ENCODE measurements around the gene MCOLN1. TPM values are rescaled to one million over a fixed set of nuclear protein-coding genes. Genes with fewer than 3 reads are reported as not detected.
A peak's percentile ranks its signal among the peaks of the same experiment; 100 is the strongest.

MCOLN1 gene
- polyA plus RNA-seq, 3 donors = 12.7 to 22.5 (median 15.8) TPM

DNA sequence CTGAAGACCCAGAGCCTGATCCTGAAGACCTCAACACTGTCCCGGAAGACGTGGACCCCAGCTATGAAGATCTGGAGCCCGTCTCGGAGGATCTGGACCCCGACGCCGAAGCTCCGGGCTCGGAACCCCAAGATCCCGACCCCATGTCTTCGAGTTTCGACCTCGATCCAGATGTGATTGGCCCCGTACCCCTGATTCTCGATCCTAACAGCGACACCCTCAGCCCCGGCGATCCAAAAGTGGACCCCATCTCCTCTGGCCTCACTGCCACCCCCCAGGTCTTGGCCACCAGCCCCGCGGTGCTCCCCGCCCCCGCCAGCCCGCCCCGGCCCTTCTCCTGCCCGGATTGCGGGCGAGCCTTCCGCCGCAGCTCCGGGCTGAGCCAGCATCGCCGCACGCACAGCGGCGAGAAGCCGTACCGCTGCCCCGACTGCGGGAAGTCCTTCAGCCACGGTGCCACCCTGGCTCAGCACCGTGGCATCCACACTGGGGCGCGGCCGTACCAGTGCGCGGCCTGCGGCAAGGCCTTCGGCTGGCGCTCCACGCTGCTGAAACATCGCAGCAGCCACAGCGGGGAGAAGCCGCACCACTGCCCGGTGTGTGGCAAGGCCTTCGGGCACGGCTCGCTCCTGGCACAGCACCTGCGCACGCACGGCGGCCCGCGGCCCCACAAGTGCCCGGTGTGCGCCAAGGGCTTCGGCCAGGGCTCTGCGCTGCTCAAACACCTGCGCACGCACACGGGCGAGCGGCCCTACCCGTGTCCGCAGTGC, 2.9 kb upstream of the MCOLN1 start:
- DNase-seq (ENCODE audit: extremely low read depth in 1 of 11, low read depth in 9 of 11, low spot score in 4 of 11) = no peak

DNA sequence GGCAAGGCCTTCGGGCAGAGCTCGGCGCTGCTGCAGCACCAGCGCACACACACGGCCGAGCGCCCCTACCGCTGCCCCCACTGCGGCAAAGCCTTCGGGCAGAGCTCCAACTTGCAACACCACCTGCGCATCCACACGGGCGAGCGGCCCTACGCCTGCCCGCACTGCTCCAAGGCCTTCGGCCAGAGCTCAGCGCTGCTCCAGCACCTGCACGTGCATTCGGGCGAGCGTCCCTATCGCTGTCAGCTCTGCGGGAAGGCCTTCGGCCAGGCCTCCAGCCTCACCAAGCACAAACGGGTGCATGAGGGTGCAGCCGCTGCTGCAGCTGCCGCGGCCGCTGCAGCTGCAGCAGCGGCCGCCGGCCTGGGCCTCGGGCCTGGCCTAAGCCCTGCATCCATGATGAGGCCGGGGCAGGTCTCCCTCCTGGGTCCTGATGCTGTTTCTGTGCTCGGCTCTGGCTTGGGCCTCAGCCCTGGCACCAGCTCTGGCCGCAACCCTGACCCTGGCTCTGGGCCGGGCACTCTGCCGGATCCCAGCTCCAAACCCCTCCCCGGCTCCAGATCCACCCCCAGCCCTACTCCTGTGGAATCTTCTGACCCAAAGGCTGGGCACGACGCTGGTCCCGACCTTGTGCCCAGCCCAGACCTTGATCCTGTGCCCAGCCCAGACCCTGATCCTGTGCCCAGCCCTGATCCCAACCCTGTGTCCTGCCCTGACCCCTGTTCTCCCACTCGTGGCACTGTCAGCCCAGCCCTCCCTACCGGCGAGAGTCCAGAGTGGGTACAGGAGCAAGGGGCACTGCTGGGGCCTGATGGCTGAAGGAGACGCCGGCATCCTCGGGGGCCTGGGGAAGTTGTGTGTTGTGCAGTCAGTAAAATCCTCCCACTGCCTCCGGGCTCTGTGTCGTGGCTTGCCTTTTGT, 2.0 kb upstream of the MCOLN1 start:
- DNase-seq (ENCODE audit: extremely low read depth in 1 of 11, low read depth in 9 of 11, low spot score in 4 of 11) = no peak

DNA sequence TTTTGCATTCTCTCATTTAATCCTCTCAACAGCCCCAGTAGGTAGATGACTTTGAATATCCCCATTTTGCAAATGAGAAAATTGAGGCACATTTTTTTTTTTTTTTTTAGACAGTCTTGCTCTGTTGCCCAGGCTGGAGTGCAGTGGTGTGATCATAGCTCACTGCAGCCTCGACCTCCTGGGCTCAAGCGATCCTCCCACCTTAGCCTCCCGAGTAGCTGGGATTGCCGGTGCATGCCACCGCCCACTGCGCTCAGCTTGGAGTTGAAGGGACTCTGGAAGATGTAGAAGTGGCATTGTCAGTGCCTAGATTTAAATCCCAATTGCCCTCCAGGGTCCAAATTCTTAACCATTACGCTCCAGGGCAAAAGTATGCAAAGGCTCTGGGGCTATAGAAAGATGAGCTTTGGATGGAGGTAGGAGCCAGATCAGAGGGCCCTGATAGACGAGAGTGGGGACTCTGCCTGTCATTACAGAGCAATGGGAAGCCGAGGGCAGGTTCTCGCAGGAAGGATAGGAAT, 813 bp upstream of the MCOLN1 start:
- DNase-seq (ENCODE audit: extremely low read depth in 1 of 11, low read depth in 9 of 11, low spot score in 4 of 11) = no peak

DNA sequence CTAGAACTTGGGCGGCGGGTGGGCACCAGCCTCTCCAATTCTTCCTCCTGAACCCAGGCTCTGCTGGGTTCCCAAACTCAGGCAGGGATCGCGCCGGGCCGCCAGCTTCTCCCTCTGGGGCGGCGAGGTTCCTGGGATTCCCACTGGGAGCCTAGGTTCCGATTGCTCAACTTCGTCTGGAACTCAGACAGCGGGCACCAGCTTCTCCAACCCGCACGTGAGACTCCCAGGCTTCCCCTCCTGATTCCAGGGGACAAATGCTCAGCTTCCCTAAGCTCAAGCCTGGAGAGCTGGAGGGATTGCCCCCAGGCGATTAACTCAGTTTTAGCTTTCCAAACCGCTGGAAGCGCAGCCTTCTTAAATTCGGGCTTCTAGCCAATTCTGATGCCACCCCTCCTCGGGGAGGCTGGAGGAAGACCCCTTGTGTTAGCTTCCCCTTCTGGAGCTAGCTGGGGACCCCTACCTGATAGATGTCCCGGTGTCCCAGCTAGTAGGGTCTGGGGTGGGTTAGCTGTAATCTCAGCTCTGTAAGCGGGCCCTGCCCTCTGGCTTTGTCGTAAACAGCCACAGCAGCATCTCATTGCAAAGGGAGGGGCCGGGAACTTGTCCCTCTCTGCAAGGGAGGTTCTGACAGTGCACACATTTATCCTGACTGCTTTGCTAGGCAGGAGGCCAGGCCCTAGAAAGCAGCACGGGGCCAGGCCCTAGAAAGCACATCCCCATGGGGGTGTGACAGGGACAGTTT, 671 bp downstream of the MCOLN1 start:
- no peak for DNase-seq (ENCODE audit: extremely low read depth in 1 of 11, low read depth in 9 of 11, low spot score in 4 of 11)

DNA sequence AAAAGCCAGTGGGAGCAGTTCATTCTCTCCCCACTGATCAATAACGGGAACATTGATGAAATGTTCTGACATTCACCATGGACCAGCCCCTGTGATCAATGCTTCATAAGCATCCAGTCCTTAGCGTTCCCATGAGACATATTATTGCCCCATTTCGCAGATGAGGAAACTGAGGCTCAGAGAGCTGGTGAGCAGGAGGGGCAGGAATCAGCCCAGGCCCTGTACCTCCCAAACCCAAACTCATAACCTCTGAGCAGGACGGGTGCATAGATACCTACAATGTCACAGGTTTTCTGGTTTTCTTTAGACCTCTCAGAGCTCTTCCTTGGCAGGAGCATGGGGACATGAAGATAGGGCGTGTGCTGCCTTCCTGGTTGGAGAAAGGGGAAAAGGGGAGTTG, 2.1 kb downstream of the MCOLN1 start:
- no peak for DNase-seq (ENCODE audit: extremely low read depth in 1 of 11, low read depth in 9 of 11, low spot score in 4 of 11)

DNA sequence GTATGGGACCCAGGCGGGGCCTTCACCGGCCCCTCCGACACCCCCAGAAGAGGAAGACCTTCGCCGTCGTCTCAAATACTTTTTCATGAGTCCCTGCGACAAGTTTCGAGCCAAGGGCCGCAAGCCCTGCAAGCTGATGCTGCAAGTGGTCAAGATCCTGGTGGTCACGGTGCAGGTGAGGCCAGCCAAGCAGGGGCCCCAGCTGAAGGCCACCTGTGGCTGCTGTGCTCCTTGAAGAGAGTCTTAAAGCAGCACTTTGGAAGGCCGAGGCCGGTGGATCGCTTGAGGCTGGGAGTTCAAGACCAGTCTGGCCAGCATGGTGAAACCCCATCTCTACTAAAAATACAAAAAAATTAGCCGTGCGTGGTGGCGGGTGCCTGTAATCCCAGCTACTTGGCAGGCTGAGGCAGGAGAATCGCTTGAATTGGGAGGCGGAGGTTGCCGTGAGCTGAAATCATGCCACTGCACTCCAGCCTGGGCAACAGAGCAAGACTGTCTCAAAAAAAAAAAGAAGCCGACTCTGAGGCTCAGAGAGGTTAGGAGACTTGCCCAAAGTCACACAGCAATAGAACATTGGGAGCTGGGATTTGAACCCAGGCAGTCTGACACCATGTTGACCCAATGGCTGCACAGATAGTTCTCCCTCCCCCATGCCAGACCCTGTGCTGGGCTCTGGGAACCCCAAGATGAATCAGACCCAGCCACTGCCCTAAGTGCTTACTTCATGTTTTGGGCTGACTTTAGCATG, 2.7 kb downstream of the MCOLN1 start:
- no peak for DNase-seq (ENCODE audit: extremely low read depth in 1 of 11, low read depth in 9 of 11, low spot score in 4 of 11)

DNA sequence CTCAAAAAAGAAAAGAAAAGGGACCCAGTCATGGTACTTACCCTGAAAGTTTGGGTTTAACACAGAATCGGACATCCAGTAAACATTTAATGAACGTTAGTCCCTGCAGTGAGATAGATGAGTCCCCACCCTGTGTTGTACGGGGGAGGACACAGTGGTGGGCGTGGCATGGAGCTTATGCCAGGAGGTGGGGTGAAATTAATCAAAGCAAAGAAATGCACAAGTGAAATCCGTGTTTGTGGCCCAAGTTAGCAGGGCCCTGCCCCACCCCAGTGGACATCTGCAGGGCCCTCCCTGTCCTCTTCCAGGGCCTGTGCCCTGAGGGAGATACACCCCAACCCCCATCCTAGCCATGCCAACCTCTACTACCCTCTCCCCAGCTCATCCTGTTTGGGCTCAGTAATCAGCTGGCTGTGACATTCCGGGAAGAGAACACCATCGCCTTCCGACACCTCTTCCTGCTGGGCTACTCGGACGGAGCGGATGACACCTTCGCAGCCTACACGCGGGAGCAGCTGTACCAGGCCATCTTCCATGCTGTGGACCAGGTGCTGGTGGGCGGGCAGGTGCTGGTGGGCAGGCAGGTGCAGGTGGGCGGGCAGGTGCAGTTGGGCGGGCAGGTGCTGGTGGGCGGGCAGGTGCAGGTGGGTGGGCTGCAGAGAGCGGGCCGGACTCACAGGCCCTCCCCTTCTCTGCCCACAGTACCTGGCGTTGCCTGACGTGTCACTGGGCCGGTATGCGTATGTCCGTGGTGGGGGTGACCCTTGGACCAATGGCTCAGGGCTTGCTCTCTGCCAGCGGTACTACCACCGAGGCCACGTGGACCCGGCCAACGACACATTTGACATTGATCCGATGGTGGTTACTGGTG, 3.9 kb downstream of the MCOLN1 start:
- DNase-seq (ENCODE audit: extremely low read depth in 1 of 11, low read depth in 9 of 11, low spot score in 4 of 11) = no peak

DNA sequence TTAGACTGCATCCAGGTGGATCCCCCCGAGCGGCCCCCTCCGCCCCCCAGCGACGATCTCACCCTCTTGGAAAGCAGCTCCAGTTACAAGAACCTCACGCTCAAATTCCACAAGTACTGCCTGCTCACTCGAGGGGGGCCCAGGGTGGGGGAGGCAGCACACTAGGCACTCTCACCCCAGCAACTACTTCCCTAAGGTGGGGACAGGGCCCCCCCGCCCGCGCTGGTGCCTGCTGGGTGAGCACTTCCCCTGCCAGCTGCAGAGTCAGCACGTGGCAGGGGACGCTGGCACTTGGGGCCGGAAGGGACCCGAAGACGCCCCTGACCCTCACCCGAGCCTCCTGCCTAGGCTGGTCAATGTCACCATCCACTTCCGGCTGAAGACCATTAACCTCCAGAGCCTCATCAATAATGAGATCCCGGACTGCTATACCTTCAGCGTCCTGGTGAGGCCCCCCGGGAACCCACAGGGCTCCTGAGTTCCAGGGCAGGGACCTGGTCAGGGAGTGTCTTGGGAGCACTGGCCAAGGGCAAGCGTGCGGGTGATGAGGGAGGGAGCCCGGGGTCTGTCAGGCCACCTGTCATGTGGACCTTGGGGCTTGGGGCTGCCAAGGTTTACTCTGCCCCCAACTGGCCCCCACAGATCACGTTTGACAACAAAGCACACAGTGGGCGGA, 5.2 kb downstream of the MCOLN1 start:
- no peak for DNase-seq (ENCODE audit: extremely low read depth in 1 of 11, low read depth in 9 of 11, low spot score in 4 of 11)

DNA sequence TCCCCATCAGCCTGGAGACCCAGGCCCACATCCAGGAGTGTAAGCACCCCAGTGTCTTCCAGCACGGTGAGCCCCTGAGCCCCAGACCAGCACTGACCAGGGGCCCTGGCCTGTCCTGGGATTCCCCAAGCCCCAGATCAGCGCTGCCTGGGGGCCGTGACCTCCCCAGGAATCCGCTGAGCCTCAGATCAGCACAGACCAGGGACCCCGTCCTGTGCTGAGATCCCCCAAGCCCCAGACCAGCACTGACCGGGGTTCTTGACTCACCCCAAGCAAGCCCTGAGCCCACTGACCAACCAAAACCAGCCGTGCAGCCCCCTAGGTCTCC, 5.7 kb downstream of the MCOLN1 start:
- no peak for DNase-seq (ENCODE audit: extremely low read depth in 1 of 11, low read depth in 9 of 11, low spot score in 4 of 11)

DNA sequence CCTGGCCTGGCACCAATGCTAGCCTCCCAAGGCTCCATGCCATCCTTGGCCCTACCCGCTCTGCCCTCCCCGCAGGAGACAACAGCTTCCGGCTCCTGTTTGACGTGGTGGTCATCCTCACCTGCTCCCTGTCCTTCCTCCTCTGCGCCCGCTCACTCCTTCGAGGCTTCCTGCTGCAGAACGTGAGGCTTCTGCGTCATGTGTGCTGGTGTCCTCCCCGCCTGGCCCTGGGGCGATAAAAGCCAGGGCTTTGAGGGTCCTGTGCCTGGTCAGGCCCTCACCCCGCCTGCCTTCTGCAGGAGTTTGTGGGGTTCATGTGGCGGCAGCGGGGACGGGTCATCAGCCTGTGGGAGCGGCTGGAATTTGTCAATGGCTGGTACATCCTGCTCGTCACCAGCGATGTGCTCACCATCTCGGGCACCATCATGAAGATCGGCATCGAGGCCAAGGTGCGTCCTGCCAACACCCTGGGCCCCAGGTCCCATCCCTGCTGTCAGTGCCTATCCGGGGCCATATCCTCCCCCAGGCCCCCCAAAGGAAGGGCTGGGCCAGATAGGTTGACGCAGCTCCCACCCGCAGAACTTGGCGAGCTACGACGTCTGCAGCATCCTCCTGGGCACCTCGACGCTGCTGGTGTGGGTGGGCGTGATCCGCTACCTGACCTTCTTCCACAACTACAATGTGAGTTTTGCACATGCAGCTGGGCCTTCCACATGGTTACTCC, 6.3 kb downstream of the MCOLN1 start:
- DNase-seq (ENCODE audit: extremely low read depth in 1 of 11, low read depth in 9 of 11, low spot score in 4 of 11) = no peak

DNA sequence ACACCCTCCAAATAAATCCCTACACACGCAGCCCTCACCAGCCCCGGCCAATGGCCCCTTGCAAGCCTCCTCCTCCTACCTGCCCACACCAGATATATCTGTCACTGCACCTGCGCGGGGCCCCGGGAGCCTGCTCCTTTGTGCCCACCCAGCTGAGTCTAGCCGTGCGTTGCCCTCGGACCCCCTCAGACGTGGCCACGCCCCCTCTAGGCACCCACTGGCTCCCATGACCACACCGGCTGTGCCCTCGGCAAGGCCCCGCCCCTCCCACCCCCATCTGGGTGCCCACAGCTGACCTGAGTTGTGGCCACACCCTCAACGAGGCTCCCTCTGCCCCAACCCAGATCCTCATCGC, 6.8 kb downstream of the MCOLN1 start:
- no peak for DNase-seq (ENCODE audit: extremely low read depth in 1 of 11, low read depth in 9 of 11, low spot score in 4 of 11)

DNA sequence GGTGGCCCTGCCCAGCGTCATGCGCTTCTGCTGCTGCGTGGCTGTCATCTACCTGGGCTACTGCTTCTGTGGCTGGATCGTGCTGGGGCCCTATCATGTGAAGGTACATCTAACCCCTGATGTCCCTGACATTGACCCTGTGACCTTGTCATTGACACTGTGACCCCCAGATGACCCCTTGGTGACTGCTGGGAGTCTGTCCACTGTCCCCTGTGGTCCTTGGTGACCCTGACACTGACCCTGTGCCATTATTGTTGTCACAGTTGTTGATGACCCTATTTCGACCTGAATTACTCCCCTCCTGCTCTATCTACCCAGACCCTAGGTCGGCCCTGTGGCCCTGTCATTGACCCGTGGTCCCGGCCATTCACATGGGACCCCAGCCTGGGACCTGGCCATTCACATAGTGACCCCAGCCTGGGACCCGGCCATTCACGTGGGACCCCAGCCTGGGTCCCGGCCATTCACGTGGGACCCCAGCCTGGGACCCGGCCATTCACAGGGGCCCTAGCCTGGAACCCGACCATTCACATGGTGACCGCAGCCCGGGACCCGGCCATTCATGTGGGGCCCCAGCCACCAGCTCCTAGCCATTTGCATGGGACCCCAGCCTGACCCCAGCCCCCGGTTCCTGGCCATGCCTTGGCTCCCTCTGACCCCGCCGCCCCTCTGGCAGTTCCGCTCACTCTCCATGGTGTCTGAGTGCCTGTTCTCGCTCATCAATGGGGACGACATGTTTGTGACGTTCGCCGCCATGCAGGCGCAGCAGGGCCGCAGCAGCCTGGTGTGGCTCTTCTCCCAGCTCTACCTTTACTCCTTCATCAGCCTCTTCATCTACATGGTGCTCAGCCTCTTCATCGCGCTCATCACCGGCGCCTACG, 7.4 kb downstream of the MCOLN1 start:
- no peak for DNase-seq (ENCODE audit: extremely low read depth in 1 of 11, low read depth in 9 of 11, low spot score in 4 of 11)

DNA sequence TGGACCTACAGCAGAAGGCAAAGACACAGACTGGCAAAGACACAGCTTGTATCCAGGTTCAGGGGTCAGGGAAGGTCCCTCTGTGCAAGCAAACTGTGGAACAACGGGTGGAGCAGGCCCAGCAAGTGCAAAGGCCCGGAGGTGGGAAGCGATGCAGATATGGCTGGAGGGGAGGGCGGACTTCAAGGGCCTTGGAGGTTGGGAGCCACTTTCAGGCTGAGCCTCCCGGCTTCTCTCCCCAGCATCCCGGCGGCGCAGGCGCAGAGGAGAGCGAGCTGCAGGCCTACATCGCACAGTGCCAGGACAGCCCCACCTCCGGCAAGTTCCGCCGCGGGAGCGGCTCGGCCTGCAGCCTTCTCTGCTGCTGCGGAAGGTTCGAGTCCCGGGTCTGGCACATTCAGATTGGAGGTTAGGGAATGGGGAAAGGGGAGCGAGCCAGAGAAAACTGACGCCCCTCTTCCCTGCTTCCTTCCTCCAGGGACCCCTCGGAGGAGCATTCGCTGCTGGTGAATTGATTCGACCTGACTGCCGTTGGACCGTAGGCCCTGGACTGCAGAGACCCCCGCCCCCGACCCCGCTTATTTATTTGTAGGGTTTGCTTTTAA, 11.0 kb downstream of the MCOLN1 start:
- no peak for DNase-seq (ENCODE audit: extremely low read depth in 1 of 11, low read depth in 9 of 11, low spot score in 4 of 11)

DNA sequence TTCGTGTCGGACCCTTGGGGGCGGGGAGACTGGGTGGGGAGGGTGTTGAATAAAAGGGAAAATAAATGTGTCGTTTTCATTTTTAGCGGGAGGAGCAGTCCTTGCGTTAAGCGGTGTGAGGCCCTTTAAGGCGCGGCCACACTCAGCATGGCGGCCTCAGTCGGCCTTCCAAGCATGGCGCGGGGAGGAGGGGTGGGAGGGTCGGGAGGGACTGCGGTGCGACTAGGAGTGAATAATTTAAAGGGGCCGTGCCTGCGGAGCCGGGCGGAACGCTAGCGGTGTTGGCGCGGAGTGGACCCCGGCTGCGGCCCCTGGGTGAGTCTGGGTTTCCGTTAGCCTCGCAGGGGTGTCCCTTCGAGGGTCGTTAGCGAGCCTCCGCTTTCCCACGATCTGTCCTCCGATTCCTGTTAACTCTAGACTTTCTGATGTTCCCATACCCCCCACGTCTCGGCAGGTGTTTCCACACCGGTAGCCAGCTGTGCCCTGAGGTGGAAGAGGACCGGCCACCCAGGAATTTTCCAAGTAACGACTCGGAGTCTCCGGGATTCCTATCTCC, 11.6 kb downstream of the MCOLN1 start:
- peak in 9 of 11 donors; percentile 70 to 91 (median 84) for DNase-seq (ENCODE audit: extremely low read depth in 1 of 11, low read depth in 9 of 11, low spot score in 4 of 11)

DNA sequence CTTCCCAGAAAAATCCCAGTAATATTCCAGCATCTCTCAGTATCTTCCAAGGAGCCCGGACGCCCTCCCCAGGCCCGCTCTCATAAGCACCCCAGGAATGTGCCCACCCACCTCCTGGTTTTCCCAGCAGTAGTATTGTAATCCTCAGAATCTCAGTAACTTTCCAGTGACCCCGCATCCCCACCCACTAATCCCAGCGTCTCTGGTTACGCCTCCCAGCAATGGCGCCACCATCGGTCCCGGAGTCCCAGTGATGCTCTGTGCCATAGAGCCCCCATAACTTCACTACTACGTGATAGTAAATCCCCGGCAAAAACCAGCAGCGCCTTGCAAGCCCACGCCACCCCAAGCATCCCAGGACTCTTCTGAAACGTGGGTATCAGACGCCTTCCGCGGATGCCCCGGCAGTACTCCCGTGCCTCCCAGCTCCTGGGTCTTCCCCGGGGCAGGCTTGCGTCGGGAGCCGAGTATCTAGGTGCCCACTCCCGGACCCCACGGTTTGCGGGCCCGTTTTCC, 12.2 kb downstream of the MCOLN1 start:
- DNase-seq (ENCODE audit: extremely low read depth in 1 of 11, low read depth in 9 of 11, low spot score in 4 of 11) = peak in 4 of 11 donors; percentile 62 to 80 (median 73)

Measured in renal cortex interstitium (tissue), 11 donors.